ENCODE data around the gene C1orf122.

GRCh38 chr1:37851262-37851661 lies 43.7 kb downstream of the C1orf122 start:
- no peak for TF ChIP-seq EZH2 (IDR thresholded peaks at IDR 0.05; ENCODE audit: low read length, unreplicated experiment)
- TF ChIP-seq CTCF (conservative IDR thresholded peaks at IDR 0.05; ENCODE audit: low read depth, low read length), result no peak

Measured in PC-3 (cell line).